ENCODE data around the gene USP3.

DNA sequence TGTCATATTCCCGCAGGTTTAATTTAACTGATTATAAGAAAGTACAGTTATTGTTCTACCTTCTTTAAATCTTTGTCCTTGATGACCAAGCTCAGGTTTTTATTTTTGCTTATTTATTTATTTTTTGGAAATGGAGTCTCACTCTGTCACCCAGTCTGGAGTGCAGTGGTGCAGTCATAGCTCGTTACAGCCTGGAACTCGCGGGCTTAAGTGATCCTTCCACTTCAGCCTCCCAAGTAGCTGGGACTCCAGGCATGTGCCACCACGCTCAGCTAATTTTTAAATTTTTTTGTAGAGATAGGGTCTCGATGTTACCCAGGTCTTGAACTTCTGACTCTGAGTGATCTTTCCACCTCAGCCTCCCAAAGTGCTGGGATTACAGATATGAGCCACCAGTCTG is 8.9 kb downstream of the USP3 start:
- no peak for TF ChIP-seq EP300 (IDR thresholded peaks at IDR 0.05)
- TF ChIP-seq, protein P1, sequence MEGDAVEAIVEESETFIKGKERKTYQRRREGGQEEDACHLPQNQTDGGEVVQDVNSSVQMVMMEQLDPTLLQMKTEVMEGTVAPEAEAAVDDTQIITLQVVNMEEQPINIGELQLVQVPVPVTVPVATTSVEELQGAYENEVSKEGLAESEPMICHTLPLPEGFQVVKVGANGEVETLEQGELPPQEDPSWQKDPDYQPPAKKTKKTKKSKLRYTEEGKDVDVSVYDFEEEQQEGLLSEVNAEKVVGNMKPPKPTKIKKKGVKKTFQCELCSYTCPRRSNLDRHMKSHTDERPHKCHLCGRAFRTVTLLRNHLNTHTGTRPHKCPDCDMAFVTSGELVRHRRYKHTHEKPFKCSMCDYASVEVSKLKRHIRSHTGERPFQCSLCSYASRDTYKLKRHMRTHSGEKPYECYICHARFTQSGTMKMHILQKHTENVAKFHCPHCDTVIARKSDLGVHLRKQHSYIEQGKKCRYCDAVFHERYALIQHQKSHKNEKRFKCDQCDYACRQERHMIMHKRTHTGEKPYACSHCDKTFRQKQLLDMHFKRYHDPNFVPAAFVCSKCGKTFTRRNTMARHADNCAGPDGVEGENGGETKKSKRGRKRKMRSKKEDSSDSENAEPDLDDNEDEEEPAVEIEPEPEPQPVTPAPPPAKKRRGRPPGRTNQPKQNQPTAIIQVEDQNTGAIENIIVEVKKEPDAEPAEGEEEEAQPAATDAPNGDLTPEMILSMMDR (IDR thresholded peaks at IDR 0.05): no peak
- no peak for TF ChIP-seq POLR2AphosphoS5 (IDR thresholded peaks at IDR 0.05)
- no peak for TF ChIP-seq POLR2A (IDR thresholded peaks at IDR 0.05)

All from gastroesophageal sphincter (tissue), 3 donors.